IPS-18c (cell line): ENCODE data around the gene LTA.
"Not testable (repeated sequence)": the region's sequence is repeated elsewhere in the genome, so short reads cannot be mapped to it uniquely, and the experiment has no call there.

Source experiments
- H3K4me3 ChIP-seq: 2 replicates; pipeline ENCODE4 v1.7.0; 2013; ENCODE audit warnings: low read depth, mild to moderate bottlenecking, low read length, moderate library complexity; ENCODE audit not compliant: insufficient read depth
- H3K9me3 ChIP-seq: one replicate; pipeline ENCODE4 v1.6.1; 2013; ENCODE audit warnings: mild to moderate bottlenecking, low read length, moderate library complexity; ENCODE audit not compliant: control insufficient read depth, insufficient read depth

Gene LTA

DNA sequence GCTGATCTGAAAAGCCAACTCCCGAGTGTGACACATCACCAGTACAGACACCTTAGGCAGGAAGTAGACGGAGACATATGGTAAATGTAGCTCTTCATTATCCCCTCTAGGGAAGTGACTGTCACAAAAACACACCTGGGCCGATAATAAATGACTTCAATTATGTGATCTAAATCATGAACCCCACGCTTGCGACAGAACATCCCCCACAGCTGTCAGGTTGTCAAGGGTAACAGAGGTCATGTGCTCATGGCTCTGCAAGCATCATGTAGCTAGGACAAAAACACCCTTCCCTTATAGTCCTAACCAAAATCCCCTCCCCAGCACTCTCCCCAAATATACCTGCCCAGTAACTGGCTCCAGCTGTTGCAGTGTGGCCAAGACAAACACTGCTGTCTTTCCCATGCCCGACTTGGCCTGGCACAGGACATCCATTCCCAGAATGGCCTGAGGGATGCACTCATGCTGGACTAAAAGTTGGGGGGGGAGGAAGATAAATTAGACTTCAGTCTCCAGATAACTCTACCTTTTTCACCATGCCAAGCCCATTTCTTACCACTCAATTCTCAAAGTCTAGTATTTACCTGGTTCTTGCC, 33.2 kb upstream of the LTA start:
- H3K4me3 ChIP-seq = peak overlapping the region; percentile 26
- peaks cover 2% of the 10 kb centered on the region for H3K9me3 ChIP-seq

- Histone ChIP-seq H3K9me3 (no peaks in the 10 kb centered on the region), H3K4me3 (peak overlapping the region; percentile 86)
These were observed 31.4 kb upstream of the LTA start for GRCh38 chr6:31540640-31541039.

GRCh38 chr6:31541059-31541657, 30.9 kb upstream of the LTA start:
- Histone ChIP-seq H3K4me3 (peak overlapping the region; percentile 86), H3K9me3 (no peaks in the 10 kb centered on the region)

GRCh38 chr6:31541658-31542521, 30.2 kb upstream of the LTA start, which contains the start of gene DDX39B:
Gene DDX39B (minus strand): TSS chr6:31542003. CDS start chr6:31540532, 1,471 bp downstream.
- H3K4me3 ChIP-seq = peak within 1 kb of the TSS; percentile 86
- H3K9me3 ChIP-seq = no peaks in the 10 kb centered on the region

GRCh38 chr6:31543639-31544038, 28.4 kb upstream of the LTA start:
- Histone ChIP-seq H3K9me3 (no peaks in the 10 kb centered on the region), H3K4me3 (no peak overlapping the region)

DNA sequence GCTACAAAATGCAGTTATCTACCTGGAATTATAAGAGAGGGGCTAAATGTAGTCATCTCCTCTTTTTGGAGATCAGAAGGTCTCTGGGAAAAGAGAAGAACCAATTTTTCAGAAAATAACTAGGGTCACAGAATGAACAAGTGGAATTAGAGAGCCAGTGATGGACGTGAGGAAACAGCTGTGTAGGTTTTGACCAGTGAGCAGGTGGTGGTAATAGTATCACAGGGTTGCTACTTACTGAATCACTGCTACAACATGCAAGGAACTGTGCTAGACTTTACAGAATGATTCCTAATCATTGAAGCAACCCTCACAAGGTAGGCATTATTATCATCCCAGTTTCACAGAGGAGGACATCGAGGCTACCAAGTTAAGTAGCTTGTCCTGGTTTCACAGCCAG, 27.4 kb upstream of the LTA start:
- no peaks in the 10 kb centered on the region for H3K9me3 ChIP-seq
- no peak overlapping the region for H3K4me3 ChIP-seq

- no peaks in the 10 kb centered on the region for H3K9me3 ChIP-seq
These were observed 26.8 kb upstream of the LTA start for GRCh38 chr6:31545291-31545690.

GRCh38 chr6:31546339-31546957, 25.6 kb upstream of the LTA start, which contains the start of gene ATP6V1G2:
Gene ATP6V1G2 (minus strand): TSS chr6:31546608. CDS start chr6:31546559, 49 bp downstream.
- Histone ChIP-seq H3K9me3 (no peaks in the 10 kb centered on the region), H3K4me3 (peak within 1 kb of the TSS; percentile 55)

More at GRCh38 chr6:31545291-31545690, 26.8 kb upstream of the LTA start:
- H3K4me3 ChIP-seq = no peak overlapping the region

DNA sequence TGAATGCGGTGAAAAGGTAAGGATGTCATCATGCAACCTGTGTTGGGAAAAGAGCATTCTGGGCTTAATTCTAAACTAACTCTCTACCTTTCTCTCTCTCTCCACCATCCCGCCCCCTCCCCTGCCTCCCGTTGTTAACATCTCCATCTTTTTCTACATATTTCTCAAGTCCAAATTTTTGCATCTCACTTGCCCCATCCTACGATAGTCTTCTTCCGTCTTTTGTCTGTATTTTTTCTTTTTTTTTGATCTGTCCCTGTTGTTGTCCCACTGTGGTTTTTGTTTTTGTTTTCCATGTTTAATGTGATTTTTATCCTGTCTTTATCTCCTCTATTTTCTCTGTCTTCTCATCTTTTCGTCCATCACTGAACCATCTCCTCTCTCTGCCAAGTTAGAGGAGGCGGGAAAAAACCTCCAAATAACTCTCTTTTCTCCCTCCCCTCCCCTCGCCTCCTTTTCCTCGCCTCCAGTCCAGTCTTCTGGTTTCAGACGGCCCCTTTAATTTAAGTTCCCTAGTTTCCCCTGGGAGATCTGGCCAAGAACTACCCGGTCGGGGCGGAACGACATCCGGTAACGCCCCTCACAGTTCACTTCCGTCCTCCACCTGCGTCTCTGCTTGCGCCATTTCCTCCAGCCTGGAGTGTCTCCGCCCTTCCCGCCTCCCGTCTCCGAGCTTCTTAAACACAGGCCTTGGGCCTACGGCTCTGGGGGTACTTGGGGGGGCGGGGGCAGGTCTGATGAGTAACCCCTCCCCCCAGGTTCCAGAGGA, 24.9 kb upstream of the LTA start, which contains the start of gene NFKBIL1:
TSS of gene NFKBIL1 (plus strand) at position 651 of the 769 bp plus-strand sequence. CDS start at position 738, 87 bp downstream.
- Histone ChIP-seq H3K4me3 (peak within 1 kb of the TSS; percentile 55), H3K9me3 (no peaks in the 10 kb centered on the region)

DNA sequence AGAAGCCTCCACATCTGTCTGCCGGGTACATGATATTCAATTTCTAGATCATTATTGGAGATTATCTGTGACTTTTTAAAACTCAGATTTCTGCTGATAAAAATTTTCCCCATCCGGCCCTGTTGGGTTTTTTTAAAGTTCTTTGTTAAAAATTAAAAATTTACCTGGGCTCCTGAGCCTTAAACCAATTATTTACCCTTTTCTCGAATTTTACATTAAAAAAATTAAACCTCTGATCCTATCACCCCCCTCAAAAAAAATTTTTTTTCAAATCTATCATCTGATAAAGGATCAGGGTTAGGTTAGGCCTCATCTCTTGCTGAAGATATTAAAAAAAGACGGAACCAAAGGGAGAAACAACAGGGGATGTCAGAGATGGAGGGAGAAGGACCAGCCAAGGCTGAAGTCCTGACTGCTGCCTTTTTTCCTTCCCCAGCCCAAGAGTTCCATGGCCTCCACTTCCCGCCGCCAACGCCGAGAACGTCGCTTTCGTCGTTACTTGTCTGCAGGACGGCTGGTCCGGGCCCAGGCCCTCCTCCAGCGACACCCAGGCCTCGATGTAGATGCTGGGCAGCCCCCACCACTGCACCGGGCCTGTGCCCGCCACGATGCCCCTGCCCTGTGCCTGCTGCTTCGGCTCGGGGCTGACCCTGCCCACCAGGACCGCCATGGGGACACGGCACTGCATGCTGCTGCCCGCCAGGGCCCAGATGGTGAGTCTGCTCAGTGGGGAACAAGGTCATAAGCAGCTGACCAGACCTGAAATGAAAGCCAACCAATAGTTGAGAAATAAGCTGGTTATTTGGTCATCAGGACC, 24.2 kb upstream of the LTA start:
- peak overlapping the region; percentile 44 for H3K4me3 ChIP-seq
- H3K9me3 ChIP-seq = no peaks in the 10 kb centered on the region

DNA sequence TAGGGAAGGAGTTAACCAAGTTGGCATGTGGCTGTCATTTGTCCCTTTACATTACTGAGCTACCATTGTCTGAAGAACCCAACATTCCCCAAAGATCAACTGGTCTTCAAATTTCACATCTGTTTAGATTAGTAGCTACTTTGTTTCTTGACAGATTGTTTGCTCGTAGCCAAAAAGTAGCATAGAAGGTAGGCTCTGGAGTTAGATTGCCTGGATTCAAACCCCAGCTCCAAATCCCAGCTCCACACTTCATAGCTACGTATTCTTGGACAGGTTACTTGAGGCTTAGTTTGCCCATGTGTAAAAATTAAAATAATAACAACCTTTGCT, 23.6 kb upstream of the LTA start:
- H3K4me3 ChIP-seq = no peak overlapping the region
- no peaks in the 10 kb centered on the region for H3K9me3 ChIP-seq

DNA sequence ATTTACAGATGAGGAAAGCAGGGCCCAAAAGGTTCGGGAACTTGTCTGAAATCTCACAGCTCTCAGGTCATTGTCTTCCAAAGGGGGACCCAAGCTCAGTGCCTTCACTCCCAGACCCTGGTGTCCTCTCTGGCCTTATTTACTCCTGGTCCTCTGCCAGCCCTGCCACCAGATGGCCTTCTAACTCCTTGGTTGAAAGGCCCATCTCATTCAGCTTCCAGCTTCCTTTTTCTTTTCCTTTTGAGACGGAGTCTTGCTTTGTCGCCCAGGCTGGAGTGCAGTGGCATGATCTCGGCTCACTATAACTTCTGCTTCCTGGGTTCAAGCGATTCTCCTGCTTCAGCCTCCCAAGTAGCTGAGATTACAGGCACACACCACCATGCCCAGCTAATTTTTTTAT, 20.7 kb upstream of the LTA start:
- H3K4me3 ChIP-seq, H3K9me3 ChIP-seq: not testable (repeated sequence)

DNA sequence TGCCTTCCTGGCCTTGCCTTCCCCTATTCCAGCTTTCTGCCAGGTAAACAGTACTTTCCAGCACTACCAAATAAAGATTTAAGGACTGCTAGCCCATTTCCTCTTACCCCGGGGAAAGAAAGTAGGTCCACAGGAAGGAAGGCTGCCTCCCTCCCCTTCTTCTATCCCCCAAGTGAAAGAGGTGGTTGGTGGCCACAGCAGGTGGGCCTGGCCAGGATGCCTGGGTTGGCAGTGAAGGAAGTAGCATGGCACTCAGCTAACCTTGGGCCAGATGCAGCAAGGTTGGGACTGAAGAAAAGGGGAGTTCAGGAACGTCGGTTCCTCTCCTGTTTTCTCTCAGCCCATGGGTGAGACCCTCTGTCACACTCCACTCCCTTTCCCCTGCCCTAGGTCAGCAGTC, 15.8 kb upstream of the LTA start:
- Histone ChIP-seq H3K9me3 (no peaks in the 10 kb centered on the region), H3K4me3 (no peak overlapping the region)

- Histone ChIP-seq H3K9me3 (no peaks in the 10 kb centered on the region), H3K4me3 (no peak overlapping the region)
These were observed 14.4 kb upstream of the LTA start for GRCh38 chr6:31557443-31558317.

- no peaks in the 10 kb centered on the region for H3K9me3 ChIP-seq
- no peak overlapping the region for H3K4me3 ChIP-seq
These were observed 13.8 kb upstream of the LTA start for GRCh38 chr6:31558318-31558625.
